PC-3 (cell line): ENCODE measurements around the gene DLGAP4. TPM values are rescaled to one million over a fixed set of nuclear protein-coding genes. Genes with fewer than 3 reads are reported as not detected.

Experiments
- ATAC-seq: fragments of 200-7000 bp; cut with Tn5 transposase; 2 replicates; pipeline ENCODE4 v1.9.1; 2020; ENCODE audit warnings: mild to moderate bottlenecking, moderate library complexity
- BruUV-seq: library from RNA; stranded (reverse); fragments of 400-500 nt; replicated peaks from 2 replicates; lab custom pipeline; 2021; lab: Mats Ljungman, UMichigan
- CTCF ChIA-PET: fragments of 300-600 bp; sonication (Branson Sonifier 250); formaldehyde crosslinking; loops from one replicate; lab custom pipeline; 2022; ENCODE audit warnings: antibody characterized with exemption; lab: Charles Lee
- POLR2A ChIA-PET: fragments of 300-600 bp; sonication (Branson Sonifier 250); formaldehyde crosslinking; loops from one replicate; lab custom pipeline; 2022; ENCODE audit warnings: antibody characterized with exemption; ENCODE audit not compliant: unreplicated experiment; lab: Charles Lee
- DNase-seq: peaks from one replicate; pipeline ENCODE4 v3.0.0-alpha.2; 2015
- H2AFZ ChIP-seq: fragments of 300-600 bp; sonication (generic); 2 replicates; pipeline ENCODE4 v1.6.0; 2016; ENCODE audit warnings: antibody characterized with exemption, low read length
- H3F3A ChIP-seq: fragments of 300-600 bp; sonication (generic); one replicate; pipeline ENCODE4 v1.6.0; 2017; ENCODE audit warnings: antibody characterized with exemption, low read length, control low read depth, mild to moderate bottlenecking; ENCODE audit not compliant: unreplicated experiment
- H3K27ac ChIP-seq: fragments of 300-600 bp; sonication (generic); 2 replicates; pipeline ENCODE4 v1.5.1; 2016; ENCODE audit warnings: mild to moderate bottlenecking, low read length
- H3K27me3 ChIP-seq: fragments of 300-600 bp; sonication (generic); 2 replicates; pipeline ENCODE4 v1.6.1; 2016; ENCODE audit warnings: low read length, mixed read lengths
- H3K36me3 ChIP-seq: fragments of 300-600 bp; sonication (generic); 2 replicates; pipeline ENCODE4 v1.6.1; 2016; ENCODE audit warnings: low read depth, mixed run types, low read length, mixed read lengths
- H3K4me1 ChIP-seq: fragments of 300-600 bp; sonication (generic); 2 replicates; pipeline ENCODE4 v1.5.1; 2016; ENCODE audit warnings: low read length; ENCODE audit not compliant: insufficient read depth
- H3K4me2 ChIP-seq: fragments of 300-600 bp; sonication (generic); 2 replicates; pipeline ENCODE4 v1.6.0; 2016; ENCODE audit warnings: low read length
- H3K4me3 ChIP-seq: fragments of 300-600 bp; sonication (generic); 2 replicates; pipeline ENCODE4 v1.5.1; 2016; ENCODE audit warnings: mild to moderate bottlenecking, low read length, mixed read lengths
- H3K79me2 ChIP-seq: fragments of 300-600 bp; sonication (generic); 2 replicates; pipeline ENCODE4 v1.6.1; 2017; ENCODE audit warnings: low read length, mixed read lengths
- H3K9ac ChIP-seq: fragments of 300-600 bp; sonication (generic); 2 replicates; pipeline ENCODE4 v1.6.0; 2016; ENCODE audit warnings: mild to moderate bottlenecking, low read length
- H3K9me2 ChIP-seq: fragments of 300-600 bp; sonication (generic); replicated peaks from 2 replicates; pipeline ENCODE4 v1.6.1; 2016; ENCODE audit warnings: mixed run types, low read length, mixed read lengths
- H3K9me3 ChIP-seq: fragments of 300-600 bp; sonication (generic); 2 replicates; pipeline ENCODE4 v1.6.1; 2016; ENCODE audit warnings: low read length, mixed read lengths
- H4K20me1 ChIP-seq: fragments of 300-600 bp; sonication (generic); 2 replicates; pipeline ENCODE4 v1.6.1; 2016; ENCODE audit warnings: low read length, mixed read lengths
- CTCF ChIP-seq: fragments of 300-600 bp; sonication (generic); conservative IDR thresholded peaks from 2 replicates; pipeline ENCODE4 v1.5.1; 2017; ENCODE audit warnings: antibody characterized with exemption, low read depth, mild to moderate bottlenecking, low read length
- EZH2 ChIP-seq: fragments of 300-600 bp; sonication (generic); IDR thresholded peaks from one replicate; pipeline ENCODE4 v1.6.1; 2017; ENCODE audit warnings: antibody characterized with exemption, mild to moderate bottlenecking, low read length; ENCODE audit not compliant: unreplicated experiment
- EZH2phosphoT487 ChIP-seq: fragments of 300-600 bp; sonication (generic); IDR thresholded peaks from 2 replicates; pipeline ENCODE4 v1.6.1; 2018; ENCODE audit warnings: mild to moderate bottlenecking, antibody characterized with exemption, low read length, borderline replicate concordance
- intact Hi-C: fragments of 100-400 bp; cut with micrococcal nuclease; formaldehyde crosslinking; loops from 2 replicates; pipeline ENCODE4 v1.9.0; 2023
- total RNA-seq: library from RNA; depleted of rRNA; stranded (reverse); fragments of >200 nt; gene quantifications from 2 replicates; pipeline ENCODE4 v1.2.3, GENCODE V29; 2014

Gene DLGAP4
- total RNA-seq, 1 experiment from 2014 or later = 21.0 TPM

- DNase-seq (no peak), ATAC-seq (no peak)
- H3K9me2 ChIP-seq = no peaks in the 10 kb centered on the region
- intact Hi-C loops = no loop called here
- no peaks in the 10 kb centered on the region for H3F3A ChIP-seq
- CTCF ChIA-PET = no interaction called here
- no peak overlapping the region for H3K27ac ChIP-seq
- no peak overlapping the region for H2AFZ ChIP-seq
- H3K27me3 ChIP-seq = no peaks in the 10 kb centered on the region
- BruUV-seq = no TSS peak
- no peaks in the 10 kb centered on the region for H3K36me3 ChIP-seq
- no peaks in the 10 kb centered on the region for H4K20me1 ChIP-seq
- H3K9ac ChIP-seq = no peak overlapping the region
- POLR2A ChIA-PET = no interaction called here
- no peaks in the 10 kb centered on the region for H3K9me3 ChIP-seq
- no peaks in the 10 kb centered on the region for H3K4me1 ChIP-seq
- no peak overlapping the region for H3K4me2 ChIP-seq
- TF ChIP-seq EZH2phosphoT487 = no peak
- no peaks in the 10 kb centered on the region for H3K79me2 ChIP-seq
- H3K4me3 ChIP-seq = no peak overlapping the region
Observed at GRCh38 chr20:36269507-36269906, 36.6 kb upstream of the DLGAP4 start.

- no peak for ATAC-seq
- BruUV-seq = no TSS peak
- H3K4me3 ChIP-seq = no peak overlapping the region
Observed at GRCh38 chr20:36270744-36271638, 35.1 kb upstream of the DLGAP4 start.

More at GRCh38 chr20:36270744-36271638, 35.1 kb upstream of the DLGAP4 start:
- Histone ChIP-seq H3K36me3 (no peaks in the 10 kb centered on the region), H3K9me3 (no peaks in the 10 kb centered on the region), H3K27me3 (no peaks in the 10 kb centered on the region), H3K4me1 (no peaks in the 10 kb centered on the region), H3K79me2 (no peaks in the 10 kb centered on the region), H3K4me2 (no peak overlapping the region), H3K27ac (no peak overlapping the region), H2AFZ (no peak overlapping the region), H3K9ac (no peak overlapping the region), H3K9me2 (no peaks in the 10 kb centered on the region), H4K20me1 (no peaks in the 10 kb centered on the region), H3F3A (no peaks in the 10 kb centered on the region)
- intact Hi-C loops = no loop called here
- TF ChIP-seq EZH2 (no peak), EZH2phosphoT487 (no peak), CTCF (no peak)
- ChIA-PET CTCF (no interaction called here), POLR2A (no interaction called here)
- DNase-seq = no peak
